Activated CD8-positive, alpha-beta T cell treated with anti-CD3 and anti-CD28 coated beads for 36 hours (primary cell): Measurements from ENCODE around the gene DCBLD2. TPM values are rescaled to one million over a fixed set of nuclear protein-coding genes. Genes with fewer than 3 reads are reported as not detected.
A peak's percentile ranks its signal among the peaks of the same experiment; 100 is the strongest.

Source experiments
- ATAC-seq: fragments of 200-7000 bp; cut with Tn5 transposase; one replicate; pipeline ENCODE4 v1.10.0; 2021; ENCODE audit warnings: mild to moderate bottlenecking, moderate library complexity
- CTCF ChIA-PET: fragments of 350-600 bp; sonication (Branson Sonifier 250); formaldehyde crosslinking; loops from one replicate; lab custom pipeline; 2021; ENCODE audit warnings: antibody characterized with exemption; lab: Charles Lee
- POLR2A ChIA-PET: fragments of 350-600 bp; sonication (Branson Sonifier 250); formaldehyde crosslinking; loops from one replicate; lab custom pipeline; 2021; ENCODE audit warnings: antibody characterized with exemption; lab: Charles Lee
- DNase-seq: peaks from one replicate; pipeline ENCODE4 v3.0.0-alpha.2; 2020
- H3K27ac Mint-ChIP-seq: one replicate; pipeline ENCODE4 v1.8.0; 2021; ENCODE audit warnings: mild to moderate bottlenecking, mixed read lengths
- H3K27me3 Mint-ChIP-seq: one replicate; pipeline ENCODE4 v1.8.0; 2021; ENCODE audit warnings: mixed read lengths
- H3K36me3 Mint-ChIP-seq: one replicate; pipeline ENCODE4 v1.8.0; 2021; ENCODE audit warnings: low read depth, mixed read lengths
- H3K4me1 Mint-ChIP-seq: one replicate; pipeline ENCODE4 v1.8.0; 2021; ENCODE audit warnings: low read depth, mixed read lengths
- H3K4me3 Mint-ChIP-seq: one replicate; pipeline ENCODE4 v1.8.0; 2021; ENCODE audit warnings: mild to moderate bottlenecking, moderate library complexity, mixed read lengths
- H3K9me3 Mint-ChIP-seq: one replicate; pipeline ENCODE4 v1.8.0; 2021; ENCODE audit warnings: mixed read lengths
- CTCF ChIP-seq: fragments of 200-600 bp; IDR thresholded peaks from one replicate; pipeline ENCODE4 v1.8.0; 2022; ENCODE audit warnings: antibody characterized with exemption, mild to moderate bottlenecking
- intact Hi-C: fragments of 100-400 bp; cut with micrococcal nuclease; formaldehyde crosslinking; loops from one replicate; pipeline ENCODE4 v1.10.0; 2022
- total RNA-seq, 2 experiments: library from RNA; stranded (reverse); gene quantifications; one replicate each; pipeline ENCODE4 v1.2.3, GENCODE V29; 2021

DCBLD2 gene
- total RNA-seq, 2 experiments from 2014 or later = 1.4 to 2.5 TPM

DNA sequence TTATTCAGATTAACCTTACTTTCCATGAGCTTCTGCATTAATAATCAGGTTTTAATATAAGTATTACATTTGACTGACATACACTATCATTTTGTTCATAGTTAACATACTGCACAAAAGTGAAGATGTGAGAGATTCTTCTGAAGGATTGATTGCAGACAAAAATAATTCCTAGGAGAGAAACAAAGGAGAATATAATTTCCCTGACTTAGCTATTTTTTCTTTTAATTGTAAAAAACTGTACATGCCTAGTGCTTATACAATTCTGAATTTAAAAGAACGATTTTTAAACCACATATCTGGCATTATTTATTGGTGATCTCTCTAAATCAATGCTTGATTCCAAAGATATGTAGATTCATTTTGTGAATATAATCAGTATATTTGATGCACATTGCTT is 11.0 kb upstream of the DCBLD2 start:
- peaks cover 20% of the 10 kb centered on the region for H3K27me3 Mint-ChIP-seq
- no peak overlapping the region for H3K27ac Mint-ChIP-seq
- H3K36me3 Mint-ChIP-seq = no peaks in the 10 kb centered on the region
- ChIA-PET CTCF (interaction anchor here (0.9 kb wide), 1 partner anchor 11 kb away, joined by 3 read pairs; the partner anchor contains the start of gene DCBLD2), POLR2A (no interaction called here)
- no peak for DNase-seq
- ATAC-seq = no peak
- H3K9me3 Mint-ChIP-seq = peaks cover 12% of the 10 kb centered on the region
- H3K4me1 Mint-ChIP-seq = no peaks in the 10 kb centered on the region
- no peak overlapping the region for H3K4me3 Mint-ChIP-seq
- intact Hi-C loops = no loop called here
- TF ChIP-seq CTCF = no peak

- no peak overlapping the region for H3K27ac Mint-ChIP-seq
- H3K4me1 Mint-ChIP-seq = peaks cover 5% of the 10 kb centered on the region
- no peak for DNase-seq
- no peak for ATAC-seq
- H3K4me3 Mint-ChIP-seq = no peak overlapping the region
- ChIA-PET CTCF (no interaction called here), POLR2A (no interaction called here)
- intact Hi-C loops = no loop called here
- H3K9me3 Mint-ChIP-seq = peaks cover 11% of the 10 kb centered on the region
- no peak for TF ChIP-seq CTCF
- peaks cover 21% of the 10 kb centered on the region for H3K27me3 Mint-ChIP-seq
- no peaks in the 10 kb centered on the region for H3K36me3 Mint-ChIP-seq
Observed at GRCh38 chr3:98906230-98906629, 4.7 kb upstream of the DCBLD2 start.

GRCh38 chr3:98903705-98904481 is 2.4 kb upstream of the DCBLD2 start:
- TF ChIP-seq CTCF = no peak
- Mint-ChIP-seq H3K27ac (no peak overlapping the region), H3K36me3 (no peaks in the 10 kb centered on the region), H3K9me3 (peaks cover 1% of the 10 kb centered on the region), H3K27me3 (peaks cover 21% of the 10 kb centered on the region), H3K4me1 (peaks cover 11% of the 10 kb centered on the region), H3K4me3 (no peak overlapping the region)
- DNase-seq (no peak), ATAC-seq (no peak)
- intact Hi-C loops = no loop called here
- POLR2A ChIA-PET = interaction anchor here (1.2 kb wide), 1 partner anchor 14 kb away, joined by 3 read pairs; no protein-coding TSS in a partner anchor
- CTCF ChIA-PET = interaction anchor here (0.6 kb wide), 1 partner anchor 849 kb away, joined by 3 read pairs; no protein-coding TSS in a partner anchor

DNA sequence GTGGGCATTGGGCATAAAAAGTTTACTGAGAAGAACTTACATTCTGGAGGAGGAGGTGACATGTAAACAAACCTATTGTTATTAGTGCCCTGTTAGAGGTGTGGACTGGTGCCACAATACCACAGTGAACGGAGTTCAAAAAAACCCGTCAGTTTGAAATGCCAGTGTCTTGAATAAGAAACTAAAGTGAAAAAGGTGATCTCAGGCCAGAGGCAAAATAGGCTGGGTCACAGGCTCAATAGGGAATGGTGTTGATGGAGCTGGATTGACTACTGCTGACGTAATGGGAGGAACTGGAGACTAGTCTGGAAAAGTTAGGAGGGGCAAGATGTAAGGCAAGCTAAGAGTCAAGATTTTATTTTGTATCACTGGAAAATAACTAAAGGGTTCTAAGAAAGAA is 1.6 kb upstream of the DCBLD2 start:
- Mint-ChIP-seq H3K27me3 (peaks cover 21% of the 10 kb centered on the region), H3K27ac (no peak overlapping the region), H3K4me1 (peaks cover 11% of the 10 kb centered on the region), H3K36me3 (no peaks in the 10 kb centered on the region), H3K4me3 (no peak overlapping the region), H3K9me3 (no peaks in the 10 kb centered on the region)
- DNase-seq (no peak), ATAC-seq (no peak)
- intact Hi-C loops = no loop called here
- ChIA-PET CTCF (interaction anchor here (0.6 to 1.5 kb wide), 2 partner anchors 8 to 850 kb away, joined by 3 to 4 read pairs; no protein-coding TSS in a partner anchor), POLR2A (interaction anchor here (1.2 kb wide), 1 partner anchor 13 kb away, joined by 3 read pairs; no protein-coding TSS in a partner anchor)
- TF ChIP-seq CTCF = no peak

- ATAC-seq (no peak), DNase-seq (no peak)
- intact Hi-C loops = no loop called here
- ChIA-PET POLR2A (interaction anchor here (1.2 kb wide), 1 partner anchor 12 kb away, joined by 3 read pairs; no protein-coding TSS in a partner anchor), CTCF (interaction anchor here (0.7 to 1.5 kb wide), 5 partner anchors 9 to 309 kb away, joined by 3 to 4 read pairs (median 3); partner anchors contain the start of gene CPOX)
- Mint-ChIP-seq H3K9me3 (no peaks in the 10 kb centered on the region), H3K27ac (peak overlapping the region; percentile 31), H3K36me3 (no peaks in the 10 kb centered on the region), H3K4me1 (peaks cover 11% of the 10 kb centered on the region), H3K4me3 (peak overlapping the region; percentile 84), H3K27me3 (peaks cover 21% of the 10 kb centered on the region)
- no peak for TF ChIP-seq CTCF
Observed at GRCh38 chr3:98902351-98902740, 851 bp upstream of the DCBLD2 start.
